GM12891 (cell line): ENCODE results near the gene PLD1.

Experiments
- POLR2A ChIP-seq: IDR thresholded peaks from 2 replicates; pipeline ENCODE4 v1.6.1; 2011; ENCODE audit warnings: low read depth, low read length, control low read depth
- POLR2AphosphoS5 ChIP-seq: IDR thresholded peaks from 2 replicates; pipeline ENCODE4 v1.6.1; 2011; ENCODE audit warnings: low read depth, low read length, control low read depth
- TAF1 ChIP-seq: IDR thresholded peaks from 2 replicates; pipeline ENCODE4 v1.6.1; 2011; ENCODE audit warnings: low read depth, low read length, control low read depth

DNA sequence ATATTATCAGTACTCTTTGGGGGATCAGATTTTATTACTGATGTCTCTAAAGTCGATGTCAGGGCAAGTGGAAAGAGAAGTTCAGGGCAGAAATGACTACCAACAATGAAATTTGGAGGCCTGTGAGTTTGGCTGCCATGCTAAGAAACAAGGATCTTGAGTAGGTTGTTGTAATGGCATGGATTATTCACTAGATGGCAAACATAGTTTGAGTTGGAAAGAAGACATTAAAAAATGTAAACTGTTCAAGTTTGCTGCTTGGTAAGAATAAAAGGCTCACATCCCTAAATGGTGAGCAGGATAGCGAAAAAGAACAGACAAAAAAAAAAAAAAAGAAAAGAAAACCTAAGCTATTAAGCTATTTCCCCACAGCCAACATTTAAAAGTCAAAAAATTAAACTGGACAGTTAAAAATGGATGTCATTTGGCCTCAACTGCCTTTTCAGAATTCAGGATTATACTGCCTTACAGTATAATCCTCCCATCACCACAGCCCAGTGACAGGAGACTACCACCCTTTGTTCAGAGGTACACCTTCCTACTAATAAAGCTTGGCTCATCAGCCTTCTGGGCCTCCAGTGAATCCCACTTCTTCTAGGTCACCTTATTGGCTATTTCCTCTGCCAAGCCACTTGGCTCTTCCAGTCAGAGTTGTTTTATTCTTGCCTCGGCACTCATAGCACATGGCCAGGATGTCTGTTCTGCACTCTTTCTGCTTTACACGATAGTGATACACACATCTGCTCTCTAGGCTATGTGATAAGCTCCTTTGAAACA, 163.7 kb downstream of the PLD1 start:
- TF ChIP-seq POLR2A (no peak), POLR2AphosphoS5 (no peak), TAF1 (no peak)
